GM18870 (cell line): Measurements from ENCODE around the gene ABL2.
"Not testable (repeated sequence)": the region's sequence is repeated elsewhere in the genome, so short reads cannot be mapped to it uniquely, and the experiment has no call there.

Experiments
- ATAC-seq: cut with Tn5 transposase; IDR thresholded peaks from one replicate; pipeline ENCODE4 v1.9.1; 2021; ENCODE audit warnings: moderate library complexity; ENCODE audit not compliant: unreplicated experiment

Gene ABL2

GRCh38 chr1:179229214-179230140 lies at the start of gene ABL2:
Gene ABL2, minus strand, starts transcription at chr1:179229677. Its CDS starts 280 bp downstream, at chr1:179229397.
- peak; percentile 48 for ATAC-seq

- ATAC-seq, result no peak
Observed at GRCh38 chr1:179278920-179279319, 49.4 kb upstream of the ABL2 start.

- ATAC-seq, result not testable (repeated sequence)
Observed at GRCh38 chr1:179274424-179274823, 44.9 kb upstream of the ABL2 start.

DNA sequence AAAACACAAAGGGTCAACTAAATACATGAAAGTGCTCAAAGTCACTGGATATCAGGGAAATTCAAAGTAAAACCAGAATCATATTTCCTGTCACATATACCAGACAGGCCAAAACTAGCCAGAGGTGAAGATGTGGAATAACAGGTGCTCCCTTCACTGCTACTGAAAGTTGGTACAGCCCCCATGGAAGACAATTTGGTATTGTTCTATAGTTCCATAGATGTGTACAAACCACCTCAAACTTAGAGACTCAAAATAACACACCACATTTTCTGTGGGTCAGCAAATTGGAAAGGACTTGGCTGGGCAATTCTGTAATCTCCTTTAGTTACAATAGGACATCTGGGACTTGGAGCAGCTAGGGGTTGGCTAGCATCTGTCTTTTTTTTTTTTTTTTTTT lies 39.6 kb upstream of the ABL2 start:
- ATAC-seq, result no peak

GRCh38 chr1:179264507-179264906 lies 35.0 kb upstream of the ABL2 start:
- no peak for ATAC-seq

GRCh38 chr1:179263121-179263520 lies 33.6 kb upstream of the ABL2 start:
- no peak for ATAC-seq

GRCh38 chr1:179262183-179262582 lies 32.7 kb upstream of the ABL2 start:
- ATAC-seq, result no peak

DNA sequence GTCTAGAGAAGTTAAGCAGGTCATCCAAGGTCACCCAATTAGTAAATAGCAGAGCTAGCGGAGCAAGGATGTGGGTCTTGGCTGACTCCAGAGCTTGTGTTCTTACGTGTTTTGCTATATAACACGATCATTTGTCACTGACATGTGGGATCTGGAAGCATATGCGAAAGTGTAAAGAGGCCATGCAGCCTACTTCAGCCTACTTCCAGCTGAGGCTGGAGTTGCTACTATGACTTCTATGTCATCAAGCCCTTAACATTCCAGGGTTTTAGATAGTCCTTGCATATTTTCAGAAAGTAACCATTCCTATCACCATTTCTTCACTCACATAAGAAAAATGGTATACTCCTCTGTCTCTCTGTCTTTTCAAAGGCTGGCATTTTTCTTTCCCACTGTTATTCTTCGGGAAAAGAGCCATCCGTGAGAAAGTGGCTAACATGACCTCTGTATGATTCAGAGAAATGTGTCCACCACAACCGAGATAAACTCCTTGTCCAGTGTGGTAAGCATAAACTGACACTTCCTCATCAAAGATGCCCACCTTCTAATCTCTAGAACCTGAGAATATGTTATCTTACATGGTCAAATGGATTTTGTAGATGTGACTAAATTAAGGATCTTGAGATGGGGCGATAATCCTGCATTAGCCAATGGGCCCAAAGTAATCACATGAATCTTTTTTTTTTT lies 24.0 kb upstream of the ABL2 start:
- no peak for ATAC-seq

DNA sequence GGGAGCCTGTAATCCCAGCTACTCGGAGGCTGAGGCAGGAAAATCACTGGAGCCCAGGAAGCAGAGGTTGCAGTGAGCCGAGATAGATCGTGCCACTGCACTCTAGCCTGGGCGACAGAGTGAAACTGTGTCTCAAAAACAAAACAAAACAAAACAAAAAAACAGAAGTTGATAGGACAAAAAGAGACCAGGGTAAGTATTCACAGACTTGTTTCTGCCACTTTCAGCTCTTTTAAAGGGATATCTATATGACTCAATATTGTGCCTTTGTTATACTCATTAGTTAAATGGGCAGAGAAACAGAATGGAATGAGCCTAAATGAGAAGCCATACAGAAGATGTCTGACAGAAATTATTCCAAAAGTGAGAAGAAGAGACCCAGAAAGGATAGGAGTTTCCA lies 23.1 kb upstream of the ABL2 start:
- peak; percentile 56 for ATAC-seq

GRCh38 chr1:179251675-179252074 lies 22.2 kb upstream of the ABL2 start:
- ATAC-seq, result no peak

DNA sequence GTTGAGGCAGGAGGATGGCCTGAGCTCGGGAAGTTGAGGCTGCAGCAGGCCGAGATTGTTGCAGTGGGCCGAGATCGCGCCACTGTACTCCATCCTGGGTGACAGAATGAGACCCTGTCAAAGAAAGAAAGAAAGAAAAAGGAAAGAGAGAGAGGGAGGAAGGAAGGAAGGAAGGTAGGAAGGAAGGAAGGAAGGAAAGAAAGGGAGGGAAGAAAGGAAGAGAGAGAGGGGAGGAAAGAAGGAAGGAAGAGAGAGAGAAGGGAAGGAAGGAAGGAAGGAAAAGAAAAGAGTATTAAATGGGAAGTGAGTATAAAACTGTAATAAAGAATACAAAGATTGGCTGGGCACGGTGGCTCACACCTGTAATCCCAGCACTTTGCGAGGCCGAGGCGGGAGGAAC lies 18.4 kb upstream of the ABL2 start:
- no peak for ATAC-seq

- not testable (repeated sequence) for ATAC-seq
Observed at GRCh38 chr1:179245426-179245825, 15.9 kb upstream of the ABL2 start.

- no peak for ATAC-seq
Observed at GRCh38 chr1:179241530-179242097, 12.1 kb upstream of the ABL2 start.

DNA sequence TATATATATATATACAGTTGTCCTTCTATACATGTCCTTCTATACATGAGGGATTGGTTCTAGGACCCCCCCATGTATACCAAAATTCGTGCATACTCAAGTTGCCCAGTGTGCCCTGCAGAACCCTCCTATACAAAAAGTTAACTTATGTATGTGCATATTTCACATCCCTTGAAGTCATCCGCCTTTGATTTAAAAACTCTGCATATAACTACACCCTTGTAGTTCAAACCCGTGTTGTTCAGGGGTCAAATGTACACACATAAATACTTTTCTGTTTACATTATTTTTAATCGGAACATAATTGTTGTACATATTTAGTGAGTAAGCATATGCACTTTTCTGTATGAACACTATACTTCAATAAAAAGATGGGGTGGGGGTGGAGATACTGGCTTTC lies 7.7 kb upstream of the ABL2 start:
- ATAC-seq, result no peak

DNA sequence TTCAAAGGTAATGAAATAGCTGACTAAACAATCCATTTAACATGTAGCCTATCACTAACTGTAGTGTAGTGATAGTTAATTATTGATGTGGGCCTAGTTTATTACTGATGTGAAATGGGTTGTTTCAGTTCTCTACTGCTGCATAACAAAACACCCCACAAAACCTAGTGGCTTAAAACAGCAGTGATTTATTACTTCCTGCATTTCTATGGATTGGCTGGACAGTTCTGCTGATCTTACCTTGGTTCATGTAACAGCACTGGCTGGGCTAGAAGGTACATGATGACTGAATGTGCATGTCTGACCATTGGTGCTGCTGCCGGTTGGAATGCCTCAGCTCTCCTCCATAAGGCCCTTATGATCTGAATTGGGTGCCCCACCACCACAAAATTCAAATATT lies 5.4 kb upstream of the ABL2 start:
- ATAC-seq, result no peak

DNA sequence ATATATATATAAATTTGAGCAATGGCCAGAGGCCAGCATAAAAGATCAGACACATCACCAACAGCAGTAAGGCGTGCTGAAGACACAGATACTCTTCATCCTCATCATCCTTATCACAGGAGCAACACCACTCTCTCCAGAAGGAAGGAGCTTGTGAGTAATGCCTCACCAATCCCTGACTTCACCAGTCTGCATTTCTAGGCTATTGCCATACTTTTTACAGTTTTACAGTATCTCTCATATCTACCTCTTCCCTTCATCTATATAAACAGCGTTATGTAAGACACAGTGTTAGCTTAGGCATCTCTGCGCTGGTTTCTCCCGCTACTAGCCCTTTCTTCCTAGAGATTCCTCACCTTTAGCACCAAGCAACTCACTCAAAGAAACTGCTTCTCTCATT lies 2.4 kb upstream of the ABL2 start:
- ATAC-seq, result no peak

DNA sequence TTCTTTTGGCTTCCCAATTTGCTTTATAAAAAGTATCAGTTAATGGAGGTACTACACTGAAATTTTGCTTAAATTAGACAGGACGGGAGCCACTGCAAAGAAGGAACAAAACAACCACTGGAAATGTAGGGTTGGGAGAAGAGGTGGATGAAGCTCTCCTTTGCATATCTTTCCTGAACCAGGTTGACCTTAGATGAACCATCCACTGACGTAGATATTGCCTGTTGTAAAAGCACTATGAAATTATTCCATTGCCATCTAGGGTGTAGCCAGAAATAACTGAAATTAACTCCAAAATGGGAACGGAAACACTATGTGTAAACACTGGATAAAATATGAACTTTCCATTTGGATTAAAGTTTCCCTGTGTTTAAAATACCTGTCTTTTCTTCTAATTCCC lies 1.2 kb upstream of the ABL2 start:
- ATAC-seq, result no peak

- ATAC-seq, result no peak
Observed at GRCh38 chr1:179230251-179230650, 774 bp upstream of the ABL2 start.

- ATAC-seq, result no peak
Observed at GRCh38 chr1:179228783-179229213, 679 bp downstream of the ABL2 start.

- no peak for ATAC-seq
Observed at GRCh38 chr1:179226738-179227137, 2.7 kb downstream of the ABL2 start.

DNA sequence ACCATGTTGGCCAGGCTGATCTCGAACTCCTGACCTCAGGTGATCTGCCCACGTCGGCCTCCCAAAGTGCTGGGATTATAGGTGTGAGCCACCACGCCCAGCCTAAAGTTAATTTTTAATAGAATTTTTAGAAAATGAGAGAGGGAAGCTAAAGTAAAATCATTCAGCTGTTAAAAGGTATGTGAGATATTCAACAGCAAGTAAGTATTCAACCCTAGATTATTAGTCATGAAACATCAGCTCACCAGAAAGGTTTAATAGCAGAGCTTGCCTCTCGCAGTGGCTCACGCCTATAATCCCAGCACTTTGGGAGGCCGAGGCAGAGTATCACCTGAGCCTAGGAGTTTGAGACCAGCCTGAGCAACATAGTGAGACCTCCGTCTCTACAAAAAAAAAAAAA lies 5.0 kb downstream of the ABL2 start:
- ATAC-seq, result not testable (repeated sequence)

- ATAC-seq, result not testable (repeated sequence)
Observed at GRCh38 chr1:179221121-179221520, 8.4 kb downstream of the ABL2 start.
